GM19395 (cell line): ENCODE measurements around the gene POU2F3.

ENCODE experiments used
- ATAC-seq: cut with Tn5 transposase; IDR thresholded peaks from one replicate; pipeline ENCODE4 v1.9.1; 2021; ENCODE audit warnings: mild to moderate bottlenecking, moderate library complexity; ENCODE audit not compliant: unreplicated experiment

Gene POU2F3

DNA sequence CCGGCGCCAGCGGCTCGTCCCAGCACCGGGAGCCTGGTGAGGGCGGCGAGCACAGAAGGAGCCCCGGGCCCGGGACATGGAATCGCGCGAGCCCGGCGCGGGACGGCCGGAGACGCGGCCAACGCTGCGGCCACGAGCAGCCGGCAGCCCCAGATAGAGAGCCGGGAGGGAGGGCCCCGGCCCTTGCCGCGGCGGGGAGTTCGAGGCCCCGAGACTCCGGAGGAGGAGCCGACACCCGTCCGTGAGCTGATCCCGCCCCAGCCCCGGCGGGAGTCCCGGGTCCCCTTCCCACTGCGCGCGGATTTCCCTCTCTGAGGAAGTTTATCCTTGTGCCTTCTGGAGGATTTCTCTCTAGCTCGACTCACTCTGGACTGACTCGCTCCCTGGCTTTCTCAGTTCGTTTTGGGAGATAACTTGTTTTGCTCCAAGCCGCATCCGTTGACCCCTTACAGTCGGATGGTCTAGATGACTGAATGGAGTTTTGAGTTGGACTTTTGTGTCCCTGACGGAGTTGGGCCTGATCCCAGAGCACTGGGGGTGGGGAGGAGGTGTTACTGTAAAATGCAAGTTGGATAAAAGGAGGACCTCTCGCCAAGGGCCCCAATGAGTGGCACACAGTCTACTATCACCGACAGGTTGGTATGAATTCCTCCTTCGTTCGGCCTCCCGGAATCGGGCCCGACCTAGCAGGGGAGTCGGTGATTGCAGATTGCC lies 96.9 kb downstream of the POU2F3 start:
- ATAC-seq = peak; percentile 43

GRCh38 chr11:120337355-120338106 lies 97.6 kb downstream of the POU2F3 start:
- no peak for ATAC-seq

- no peak for ATAC-seq
Measured at GRCh38 chr11:120338107-120338933, 98.4 kb downstream of the POU2F3 start.

DNA sequence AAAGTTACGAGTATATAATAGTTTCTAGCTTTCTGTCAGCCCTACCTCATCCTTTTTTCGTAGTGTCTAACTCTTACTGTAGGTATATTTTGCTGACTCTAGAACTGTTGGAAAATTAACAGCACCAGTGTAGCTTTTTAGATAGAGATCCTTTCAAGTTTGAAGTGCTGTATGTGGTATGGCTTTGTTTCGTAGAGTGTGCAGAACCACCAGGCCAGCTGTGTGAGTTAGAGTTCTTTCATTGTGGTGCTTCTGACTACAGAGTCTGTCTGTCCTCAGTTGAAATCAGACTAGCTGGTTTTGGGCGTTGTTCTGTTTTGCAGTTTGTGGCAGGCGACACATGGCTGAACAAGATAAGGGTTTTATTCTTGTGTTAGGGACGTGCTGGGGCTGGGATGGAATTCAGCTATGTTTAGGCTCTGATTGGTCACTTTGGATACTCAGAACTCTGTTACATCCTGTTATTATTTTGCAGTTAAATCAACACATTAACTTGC lies 99.5 kb downstream of the POU2F3 start:
- no peak for ATAC-seq

DNA sequence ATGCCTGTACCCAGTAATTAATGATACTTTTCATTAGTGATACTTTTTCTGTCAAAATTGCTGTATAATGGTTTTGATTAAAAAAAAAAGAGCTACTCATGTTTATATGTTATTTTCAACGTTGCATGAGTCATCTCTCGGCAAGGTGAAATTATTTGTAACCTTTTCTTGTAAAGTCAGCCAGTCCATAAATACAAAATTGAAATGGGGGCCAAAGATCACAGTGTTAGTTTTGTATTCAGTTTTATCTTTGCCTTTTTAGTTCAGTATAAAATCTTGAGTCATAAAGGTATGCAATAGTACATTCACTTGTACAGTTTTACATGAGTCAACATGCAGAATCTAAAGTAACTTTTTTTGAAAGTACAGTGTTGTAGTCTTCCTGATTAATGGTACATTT lies 100.6 kb downstream of the POU2F3 start:
- ATAC-seq = no peak

DNA sequence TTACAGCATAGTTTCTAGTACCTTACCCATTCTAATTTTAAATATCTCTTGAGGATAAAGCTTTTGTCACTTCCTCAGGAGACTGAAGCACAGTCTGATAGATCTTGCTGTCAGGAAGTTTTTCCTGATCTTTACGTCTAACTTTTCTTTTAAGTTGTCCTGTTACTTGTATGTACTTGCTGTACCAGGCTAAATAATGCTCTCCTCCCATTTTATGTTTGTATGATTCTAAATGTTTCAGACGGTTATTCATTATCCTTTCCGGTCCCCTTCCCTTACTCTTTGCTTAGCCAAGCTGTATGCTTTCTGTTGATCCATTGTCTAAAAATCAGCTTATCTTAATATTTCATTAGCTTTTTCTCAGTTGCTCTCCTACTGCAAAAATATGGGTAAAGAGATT lies 102.3 kb downstream of the POU2F3 start:
- ATAC-seq = no peak

DNA sequence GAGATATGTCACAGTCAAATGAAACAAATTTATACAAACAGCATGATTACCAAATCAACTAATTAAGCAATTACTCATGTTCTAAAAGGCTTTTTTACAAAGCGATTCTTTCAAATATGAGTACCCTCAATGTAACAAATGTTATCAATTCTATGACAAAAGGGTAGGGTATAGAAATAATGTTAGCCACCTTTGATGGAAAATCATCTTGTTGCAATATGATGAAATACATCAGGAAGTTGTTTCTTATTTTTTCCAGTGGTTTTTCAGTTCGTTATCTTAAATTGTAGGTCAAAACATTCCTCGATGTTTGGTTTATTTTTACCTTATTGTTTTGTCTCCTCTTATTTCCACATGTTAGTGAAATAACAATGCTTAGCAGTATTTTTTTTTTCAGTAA lies 102.7 kb downstream of the POU2F3 start:
- no peak for ATAC-seq

- peak; percentile 54 for ATAC-seq
Measured at GRCh38 chr11:120343429-120343828, 103.5 kb downstream of the POU2F3 start.

DNA sequence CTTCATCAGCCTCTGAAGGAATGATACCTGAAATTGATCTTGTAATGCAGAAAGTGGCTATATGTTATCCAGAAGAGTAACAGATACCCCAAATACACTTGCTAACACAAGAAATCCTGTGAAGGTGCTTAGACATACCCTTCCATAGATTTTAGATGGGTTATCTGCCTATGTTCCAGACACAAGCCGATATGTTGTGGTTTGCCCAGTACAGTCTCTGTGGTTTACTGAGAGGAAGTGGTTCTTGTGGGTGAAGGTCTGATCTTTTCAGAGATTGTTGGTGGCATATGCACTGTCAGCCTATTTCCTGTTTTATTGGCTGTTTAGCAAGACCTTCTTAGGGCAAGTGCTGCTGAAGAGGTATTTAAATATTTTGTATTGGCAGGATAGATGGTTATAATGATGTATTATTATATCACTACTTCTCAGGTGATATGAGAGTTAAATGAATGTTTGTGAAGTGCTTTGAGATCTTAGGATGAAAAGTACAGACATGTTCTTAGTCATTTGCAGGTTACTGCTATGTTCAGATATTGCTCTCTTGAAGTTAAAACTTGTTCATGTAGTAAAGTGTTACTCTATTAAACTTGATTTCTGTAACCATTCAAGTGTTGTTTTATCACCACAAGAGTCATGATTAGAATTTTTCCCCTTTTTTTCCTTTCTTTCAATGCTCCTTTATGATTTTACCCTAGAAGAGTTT lies 104.5 kb downstream of the POU2F3 start:
- ATAC-seq = peak; percentile 84

DNA sequence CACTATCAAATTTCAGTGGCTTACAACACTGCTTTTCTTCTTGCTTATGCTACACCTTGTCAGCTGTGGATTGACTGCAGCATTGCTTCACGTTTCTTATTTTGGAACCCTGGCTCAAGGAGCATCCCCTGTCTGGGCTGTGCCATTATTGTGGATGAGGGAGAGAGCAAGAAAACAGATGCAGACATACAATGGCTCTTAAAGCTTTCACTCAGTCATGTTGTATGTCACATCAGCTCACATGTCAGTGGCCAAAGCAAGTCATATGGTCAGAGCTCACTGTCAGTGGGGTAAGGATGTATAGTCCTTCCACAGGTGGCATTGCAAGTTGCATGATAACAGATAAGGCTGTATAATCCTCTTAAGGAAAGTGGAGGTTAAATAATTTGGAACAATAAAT lies 106.3 kb downstream of the POU2F3 start:
- no peak for ATAC-seq

DNA sequence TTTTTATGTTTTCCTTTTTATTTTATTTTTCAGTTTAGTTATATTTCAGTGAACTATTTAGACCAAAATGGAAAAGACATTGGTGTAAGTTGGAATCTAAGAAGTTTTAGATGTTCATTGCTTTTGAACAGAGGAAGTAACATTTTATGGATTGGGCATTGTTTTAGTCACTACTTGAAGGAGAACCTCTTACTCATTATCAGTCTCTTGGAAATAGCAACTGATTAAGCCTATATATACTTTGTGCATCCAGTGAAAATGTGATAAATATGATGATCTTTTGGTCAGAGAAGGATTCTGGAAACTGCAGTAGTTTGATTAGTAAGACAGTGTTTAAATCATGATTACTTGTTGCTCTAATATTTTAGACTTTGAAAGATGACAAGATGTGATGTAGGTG lies 110.7 kb downstream of the POU2F3 start:
- ATAC-seq = no peak

DNA sequence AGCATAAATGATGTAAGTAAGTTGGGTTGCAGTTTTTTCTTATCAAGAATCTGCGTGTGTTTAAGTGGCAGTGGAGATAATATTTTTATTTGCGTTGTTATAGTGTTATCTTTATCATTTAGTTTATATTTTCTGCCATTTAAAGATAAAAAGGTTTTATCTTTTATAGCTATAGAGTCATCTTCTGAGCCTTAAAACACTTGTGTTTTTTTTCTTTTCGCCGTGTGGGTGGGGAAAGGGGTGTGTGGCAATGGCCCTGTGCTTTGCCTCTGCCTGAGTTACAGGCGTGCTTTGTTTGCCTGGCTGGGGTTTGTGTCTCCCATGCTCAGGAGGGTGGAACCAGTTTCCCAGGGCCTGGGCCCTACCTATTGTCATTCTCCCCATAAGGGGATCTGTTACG lies 112.5 kb downstream of the POU2F3 start:
- no peak for ATAC-seq

DNA sequence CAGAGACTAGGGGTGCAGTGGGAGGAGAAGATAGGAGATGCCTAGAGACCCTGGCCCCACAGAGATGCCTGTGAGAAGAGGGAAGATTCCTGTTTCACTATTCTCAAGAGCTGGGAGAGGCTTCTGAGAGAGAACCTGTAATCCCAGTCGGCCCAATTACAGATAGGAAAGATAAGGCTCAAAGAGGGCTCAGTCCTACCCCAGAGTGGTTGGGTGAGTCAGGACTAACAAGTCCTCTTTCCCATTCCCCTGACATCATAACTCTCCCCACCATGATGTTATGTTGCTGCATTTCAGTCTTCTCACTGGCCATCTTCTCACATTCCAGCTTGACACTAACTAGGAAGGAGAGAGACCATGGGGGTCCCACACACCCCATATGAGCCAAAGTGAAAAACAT lies 114.1 kb downstream of the POU2F3 start:
- ATAC-seq = no peak

- no peak for ATAC-seq
Measured at GRCh38 chr11:120354779-120355178, 114.8 kb downstream of the POU2F3 start.

DNA sequence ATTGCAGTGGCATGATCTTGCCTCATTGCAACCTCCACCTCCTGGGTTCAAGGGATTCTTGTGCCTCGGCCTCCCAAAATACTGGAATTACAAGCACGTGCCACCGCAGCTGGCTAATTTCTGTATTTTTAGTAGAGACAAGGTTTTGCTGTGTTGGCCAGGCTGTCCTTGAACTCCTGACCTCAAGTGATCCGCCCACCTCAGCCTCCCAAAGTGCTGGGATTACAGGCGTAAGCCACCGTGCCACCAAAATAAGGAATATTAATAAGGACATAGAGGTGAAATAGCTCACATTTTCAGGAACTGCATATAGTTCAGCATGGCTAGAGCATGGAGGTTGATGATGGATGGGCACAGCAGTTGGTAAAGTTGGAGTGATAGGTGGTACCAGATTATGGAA lies 117.7 kb downstream of the POU2F3 start:
- no peak for ATAC-seq

GRCh38 chr11:120358729-120359128 lies 118.8 kb downstream of the POU2F3 start:
- no peak for ATAC-seq

- no peak for ATAC-seq
Measured at GRCh38 chr11:120363436-120363835, 123.5 kb downstream of the POU2F3 start.

GRCh38 chr11:120365512-120365911 lies 125.6 kb downstream of the POU2F3 start:
- no peak for ATAC-seq
